Amniotic stem cell (primary cell): ENCODE results near the gene ACTA2.

Source experiments
- DNase-seq: peaks from one replicate; lab custom pipeline; 2025; lab: John Stamatoyannopoulos, UW

The ACTA2 gene

DNA sequence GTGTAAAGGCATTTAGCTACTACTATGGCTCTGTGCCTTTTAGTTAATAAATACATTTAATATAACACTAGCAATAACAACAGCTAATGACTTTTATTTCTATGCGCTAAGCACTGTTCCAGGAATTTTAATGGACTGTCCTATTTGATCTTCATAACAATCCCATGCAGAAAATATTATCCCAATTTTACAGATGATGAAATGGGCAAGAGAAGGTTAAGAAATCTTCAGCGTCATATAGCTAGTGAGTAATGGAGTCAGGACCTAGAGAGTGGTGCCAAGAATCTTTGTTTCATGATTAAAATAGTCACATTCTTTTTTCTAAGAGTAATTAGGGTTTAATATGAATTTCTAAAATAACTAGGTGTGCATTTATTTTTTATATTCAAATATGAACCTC is 32.4 kb downstream of the ACTA2 start:
- DNase-seq = no peak

DNA sequence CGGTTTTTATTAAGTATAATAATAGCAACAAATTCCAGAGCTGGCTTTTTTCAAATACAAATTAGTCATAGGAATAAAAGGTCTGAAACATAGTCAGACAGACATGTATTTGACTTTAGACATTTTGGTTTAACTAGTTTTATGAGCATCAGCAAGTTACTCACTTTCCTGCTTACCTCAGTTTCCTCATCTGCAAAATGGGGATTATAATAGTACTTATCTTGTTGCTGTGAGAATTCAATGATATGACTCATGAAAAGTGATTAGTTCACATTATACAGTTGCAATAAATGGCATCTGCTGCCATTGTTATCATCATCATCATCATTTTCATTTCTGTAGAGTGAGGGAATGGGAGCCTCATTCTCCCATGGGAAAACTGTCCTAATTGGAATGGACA is 33.5 kb downstream of the ACTA2 start:
- DNase-seq = no peak

DNA sequence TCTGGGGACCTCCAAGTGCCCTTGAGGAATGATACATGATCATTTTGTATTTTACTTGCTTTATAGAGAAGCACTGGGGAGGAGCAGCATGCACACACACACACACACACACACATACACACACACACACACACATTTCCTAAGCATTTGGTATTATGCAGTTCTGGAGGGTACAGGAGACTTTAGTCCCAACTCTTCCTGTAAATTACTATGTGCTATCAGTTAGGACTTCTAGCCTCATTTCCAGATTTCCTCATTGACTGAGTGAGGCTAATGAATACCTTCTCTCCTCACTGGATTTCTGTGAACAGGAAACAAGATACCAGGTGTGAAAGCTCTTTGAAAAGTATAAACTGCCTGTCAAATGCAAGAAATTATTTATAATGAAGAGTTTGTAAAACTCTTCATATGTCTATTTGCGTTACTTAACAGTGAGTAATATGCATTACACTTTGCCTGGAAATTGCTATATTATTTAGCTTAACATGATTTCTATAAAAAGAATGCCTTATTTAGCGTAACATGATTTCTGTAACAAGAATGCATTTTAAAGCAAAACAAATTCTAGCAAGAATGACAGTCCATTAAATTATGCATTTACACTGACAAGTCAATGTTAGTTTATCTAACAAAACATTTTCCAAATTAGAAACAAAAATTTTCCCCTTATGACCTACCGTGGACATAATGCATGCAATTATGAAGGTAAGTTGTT is 34.2 kb downstream of the ACTA2 start:
- no peak for DNase-seq

DNA sequence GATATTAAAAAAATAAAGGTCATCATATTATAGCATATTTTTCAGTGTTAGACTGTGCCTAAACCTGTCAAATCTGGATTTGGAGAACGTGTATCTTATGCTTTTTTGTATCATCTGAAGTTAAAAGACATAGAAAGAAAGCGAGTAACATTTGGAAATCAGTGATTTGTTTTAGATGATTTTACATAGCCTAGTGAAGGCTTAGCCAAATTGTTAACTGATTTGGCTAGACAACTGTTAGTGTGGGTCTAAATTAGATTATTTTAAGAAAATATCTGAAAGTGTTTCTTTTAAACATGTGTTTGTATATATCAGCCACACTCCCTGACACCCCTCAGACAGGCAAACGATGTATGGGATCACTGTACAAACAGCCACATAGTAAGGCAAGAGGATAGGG is 35.6 kb downstream of the ACTA2 start:
- DNase-seq = no peak

DNA sequence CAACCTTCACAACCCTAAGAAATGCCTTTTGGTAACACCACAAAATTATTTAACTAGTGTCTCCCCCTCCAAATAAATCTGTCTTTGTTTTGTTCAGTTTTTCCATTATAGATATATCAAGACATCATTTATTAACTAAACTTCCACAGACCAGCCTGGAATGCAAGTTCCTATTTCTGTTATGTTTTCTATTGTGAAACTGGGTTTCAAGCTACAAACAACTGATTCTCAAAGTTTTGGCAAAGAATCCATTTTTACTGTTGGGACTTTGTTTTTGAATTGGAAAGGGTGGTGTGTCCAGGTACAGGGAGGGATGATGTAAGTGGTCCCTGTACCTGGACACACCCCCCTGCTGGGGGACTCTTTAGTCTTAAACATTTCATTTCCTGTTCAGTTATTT is 36.3 kb downstream of the ACTA2 start:
- no peak for DNase-seq

DNA sequence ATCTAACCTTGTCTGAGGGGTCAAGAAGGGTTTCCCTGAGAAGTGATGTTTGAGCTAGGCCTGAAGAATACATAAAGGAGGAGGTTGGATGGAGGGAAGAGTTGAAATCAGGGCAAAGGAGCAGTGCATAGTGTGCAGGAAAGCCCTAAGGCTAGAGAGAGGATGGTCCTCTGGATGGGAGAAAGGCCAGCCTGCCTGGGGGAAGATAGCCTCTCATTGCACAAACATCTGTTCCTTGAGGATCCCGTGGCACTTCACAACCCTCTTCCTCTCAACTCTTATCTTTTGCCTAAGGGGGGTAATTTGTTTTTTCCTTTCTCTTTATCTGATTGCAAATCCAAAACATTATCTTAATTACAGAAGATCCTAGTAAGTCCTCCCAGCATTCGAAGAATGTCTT is 36.8 kb downstream of the ACTA2 start:
- DNase-seq = no peak

DNA sequence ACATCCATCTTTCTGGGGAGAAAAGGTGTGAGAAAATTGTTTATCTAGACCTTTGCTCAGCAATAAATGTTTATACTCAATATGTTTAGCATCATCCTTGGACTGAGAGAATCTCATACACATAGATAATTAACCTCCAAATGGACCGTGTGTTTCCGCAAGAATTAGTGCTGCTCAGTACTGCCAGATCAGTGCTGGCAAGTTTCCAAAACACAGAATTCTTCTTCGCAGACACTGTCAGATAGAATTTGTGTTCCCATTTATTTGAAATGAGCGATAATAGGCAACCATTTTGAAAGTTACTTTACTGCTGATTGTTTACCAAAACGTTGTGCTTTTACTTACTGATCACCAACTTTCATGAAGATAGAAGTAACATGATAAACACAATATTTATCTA is 38.8 kb downstream of the ACTA2 start:
- DNase-seq = no peak

DNA sequence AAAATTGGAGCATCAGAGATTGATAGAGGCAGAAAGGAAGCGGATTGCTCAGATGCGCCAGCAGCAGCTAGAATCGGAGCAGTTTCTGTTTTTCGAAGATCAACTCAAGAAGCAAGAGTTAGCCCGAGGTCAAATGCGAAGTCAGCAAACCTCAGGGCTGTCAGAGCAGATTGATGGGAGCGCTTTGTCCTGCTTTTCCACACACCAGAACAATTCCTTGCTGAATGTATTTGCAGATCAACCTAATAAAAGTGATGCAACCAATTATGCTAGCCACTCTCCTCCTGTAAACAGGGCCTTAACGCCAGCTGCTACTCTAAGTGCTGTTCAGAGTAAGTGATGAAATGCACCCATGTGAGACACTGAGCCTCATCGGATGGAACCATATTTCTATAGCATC is 39.4 kb downstream of the ACTA2 start:
- DNase-seq = no peak

DNA sequence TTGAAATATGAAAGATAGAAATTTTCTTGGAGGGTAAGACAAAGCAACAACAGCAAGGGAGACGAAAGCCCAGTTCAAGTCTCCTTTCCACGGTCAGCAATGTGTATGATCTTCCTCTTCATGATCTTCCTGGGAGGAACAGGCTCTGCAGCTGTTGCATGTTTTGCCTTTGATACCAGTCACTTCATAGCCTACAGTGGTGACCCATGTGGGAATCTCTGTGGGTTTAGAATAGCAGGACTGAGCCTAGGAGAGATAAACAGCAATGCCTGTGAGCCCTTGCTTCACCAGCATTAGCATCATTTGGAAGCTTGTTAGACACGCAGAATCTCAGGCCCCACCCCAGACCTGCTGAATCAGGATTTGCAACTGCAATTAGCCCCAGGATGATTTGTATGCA is 40.7 kb downstream of the ACTA2 start:
- no peak for DNase-seq

DNA sequence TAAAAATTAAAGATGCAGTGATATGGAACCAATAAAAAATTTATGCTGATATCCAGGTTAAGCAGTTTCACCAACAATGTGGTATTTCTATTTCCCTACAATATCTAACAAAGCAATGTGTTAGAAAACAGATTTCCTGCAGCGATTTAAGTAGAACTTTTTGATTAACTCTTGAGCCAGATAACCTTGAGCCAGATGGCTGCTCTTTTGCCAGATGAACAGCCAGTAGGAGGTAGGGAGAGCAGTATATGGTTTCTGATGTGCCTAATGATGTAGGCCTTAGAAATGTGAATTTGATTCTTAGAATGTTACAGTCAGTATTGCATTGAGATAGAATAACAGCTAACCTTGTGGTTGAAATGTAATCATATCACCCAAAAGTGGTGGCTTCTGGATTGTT is 41.5 kb downstream of the ACTA2 start:
- no peak for DNase-seq

DNA sequence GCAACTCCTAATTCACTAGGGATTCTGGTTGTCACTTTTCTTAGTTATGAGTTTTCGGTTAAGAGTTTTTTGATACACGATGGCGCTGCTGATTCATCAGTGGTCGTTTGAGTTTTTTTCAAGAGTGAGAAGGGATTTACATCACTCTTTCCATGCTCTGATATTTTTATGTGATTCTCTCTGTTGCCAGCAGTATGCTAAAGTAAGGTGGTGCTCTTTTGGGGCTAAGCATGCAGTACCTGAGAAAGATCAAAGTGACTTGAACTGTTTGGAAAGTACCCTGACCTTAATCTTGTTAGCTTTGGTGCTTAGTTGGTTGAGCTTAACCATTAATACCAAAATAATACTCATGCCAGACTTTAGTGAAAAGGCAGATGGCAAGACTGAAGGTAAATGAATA is 44.4 kb downstream of the ACTA2 start:
- no peak for DNase-seq

DNA sequence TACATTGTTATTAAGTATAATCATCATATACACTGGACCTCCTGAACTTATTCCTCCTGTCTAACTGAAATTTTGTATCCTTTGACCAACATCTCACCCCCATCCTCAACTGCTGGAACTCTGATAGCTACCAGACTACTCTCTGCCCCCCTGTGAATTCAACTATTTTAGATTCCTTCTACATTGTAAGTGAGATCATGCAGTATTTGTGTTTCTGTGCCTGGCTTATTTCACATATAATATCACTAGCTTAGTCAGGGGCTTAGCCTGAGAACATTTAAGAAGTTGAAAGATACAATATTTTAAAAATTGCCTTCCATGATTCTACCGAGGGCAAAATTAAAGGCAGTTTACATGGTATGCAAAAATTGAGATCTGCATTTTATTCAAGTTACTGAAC is 45.7 kb downstream of the ACTA2 start:
- DNase-seq = no peak

DNA sequence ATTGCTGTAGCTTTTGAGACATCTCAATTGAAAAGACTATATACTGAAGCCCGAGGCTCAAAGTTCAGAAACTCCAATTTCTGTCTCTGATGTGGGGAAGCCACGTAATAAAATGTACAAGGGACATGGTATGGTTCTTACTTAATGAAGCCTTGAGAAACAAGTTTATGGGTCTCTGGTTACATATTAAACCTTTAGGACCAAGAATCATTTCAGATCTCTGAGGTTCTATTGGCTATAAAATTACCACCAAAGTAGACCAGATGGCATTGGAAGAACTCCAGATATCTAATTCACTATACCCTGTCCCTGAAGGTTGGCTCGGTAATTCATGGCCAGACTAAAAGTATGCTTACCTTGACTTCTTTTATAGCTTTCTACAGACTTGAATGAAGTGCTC is 48.9 kb downstream of the ACTA2 start:
- DNase-seq = no peak

DNA sequence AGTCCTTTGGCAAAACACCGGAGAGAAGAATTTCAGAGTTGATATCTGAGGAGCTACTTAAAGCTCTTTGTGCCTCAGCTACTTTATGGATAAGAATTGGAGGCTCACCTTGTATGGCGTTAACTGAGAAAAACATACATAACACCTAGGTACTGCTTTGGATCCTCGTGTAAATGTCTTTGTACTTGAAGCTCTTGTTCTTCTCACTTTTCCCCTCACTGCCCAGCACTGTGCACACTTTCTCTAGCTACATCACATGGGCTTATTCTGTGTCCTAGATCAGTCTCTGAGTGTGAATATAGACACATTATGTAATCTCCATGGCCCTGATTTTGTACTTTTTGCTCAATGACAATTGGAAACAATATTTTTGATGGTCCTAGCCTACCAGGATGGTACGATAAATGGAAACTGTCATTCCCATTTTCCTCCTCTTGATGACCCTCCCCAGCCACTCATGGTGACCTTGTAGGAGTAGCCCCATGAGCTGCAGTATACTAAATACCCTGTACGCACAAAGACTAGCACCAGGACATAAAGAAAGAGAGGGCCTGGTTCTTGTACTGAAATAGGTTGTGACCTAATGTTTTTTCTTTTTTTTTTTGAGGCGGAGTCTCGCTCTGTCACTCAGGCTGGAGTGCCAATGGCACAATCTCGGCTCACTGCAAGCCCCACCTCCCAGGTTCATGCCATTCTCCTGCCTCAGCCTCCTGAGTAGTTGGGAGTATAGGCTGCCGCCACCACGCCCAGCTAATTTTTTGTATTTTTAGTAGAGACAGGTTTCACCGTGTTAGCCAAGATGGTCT is 50.4 kb downstream of the ACTA2 start:
- DNase-seq = no peak

DNA sequence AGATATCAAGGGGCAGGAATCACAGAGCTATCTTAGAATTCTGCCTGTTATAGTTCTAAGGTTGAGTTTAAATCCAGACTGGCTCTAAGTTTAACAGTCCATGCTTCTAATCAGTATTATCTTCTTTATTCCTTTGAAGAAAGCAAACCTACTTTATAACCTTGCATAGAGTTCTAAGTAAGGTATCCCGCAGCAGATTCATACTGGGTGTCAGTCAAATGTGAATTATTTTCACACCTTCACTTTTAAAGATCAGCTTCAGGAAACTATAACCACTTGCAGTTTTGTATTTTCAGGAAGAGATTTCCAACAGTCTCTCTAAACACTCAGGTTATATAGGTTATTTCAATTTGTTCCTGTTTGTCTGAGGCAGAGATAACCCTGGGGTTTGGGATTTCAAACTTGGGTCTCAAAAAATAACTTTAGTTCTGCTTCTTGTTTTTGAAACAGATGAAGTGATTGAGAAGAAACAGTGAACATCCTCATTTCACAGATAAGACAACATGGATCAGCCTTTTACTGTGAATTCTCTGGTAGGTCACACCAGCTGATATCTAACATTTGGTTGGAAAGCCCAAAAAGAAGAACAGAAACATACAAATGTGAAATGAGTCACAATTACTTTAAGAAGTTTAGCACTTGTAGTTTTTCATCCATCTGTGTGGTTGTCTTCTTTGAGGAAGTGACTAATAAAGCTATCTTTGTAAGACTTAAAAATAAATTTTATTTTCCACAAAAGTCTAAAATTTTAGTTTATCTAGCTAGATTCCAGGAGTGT is 51.2 kb downstream of the ACTA2 start:
- DNase-seq = no peak

DNA sequence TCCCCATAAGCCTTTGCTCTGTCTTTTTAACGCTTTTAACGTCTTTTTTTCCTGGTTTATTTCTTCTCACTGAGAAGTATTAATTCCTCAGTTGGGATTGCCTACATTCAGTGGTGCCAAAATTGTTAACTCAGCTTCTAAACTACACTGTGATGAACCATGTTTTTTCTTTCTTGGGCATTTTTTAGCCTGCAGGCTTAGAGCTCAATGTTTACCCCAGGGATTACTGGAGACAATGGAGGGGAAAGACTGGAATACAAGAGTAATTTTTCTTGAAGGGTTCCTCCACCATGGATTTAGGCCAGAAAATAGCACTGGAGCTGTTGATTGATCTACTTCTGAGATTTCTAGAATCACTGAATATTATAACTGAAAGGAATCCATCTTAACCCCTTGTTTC is 52.7 kb downstream of the ACTA2 start:
- no peak for DNase-seq

DNA sequence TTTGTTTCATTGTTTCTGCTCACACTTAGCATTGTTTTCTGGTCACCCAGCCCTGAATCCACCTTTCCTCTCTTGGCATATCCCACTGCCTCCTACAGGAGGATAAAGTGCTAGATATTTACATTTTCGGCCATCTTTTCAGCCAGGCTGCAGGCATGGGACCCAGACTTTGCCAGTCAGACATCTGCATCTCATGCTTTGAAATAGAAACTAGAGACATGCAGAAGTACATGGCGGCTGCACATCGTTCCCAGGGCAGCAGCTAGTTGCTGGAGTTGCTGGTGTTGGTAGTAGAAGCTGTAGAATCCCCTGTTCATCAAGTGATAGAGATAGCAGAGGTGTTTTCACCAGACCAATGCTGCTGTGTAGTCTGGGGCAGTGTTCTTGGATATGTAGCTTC is 53.8 kb downstream of the ACTA2 start:
- DNase-seq = no peak

DNA sequence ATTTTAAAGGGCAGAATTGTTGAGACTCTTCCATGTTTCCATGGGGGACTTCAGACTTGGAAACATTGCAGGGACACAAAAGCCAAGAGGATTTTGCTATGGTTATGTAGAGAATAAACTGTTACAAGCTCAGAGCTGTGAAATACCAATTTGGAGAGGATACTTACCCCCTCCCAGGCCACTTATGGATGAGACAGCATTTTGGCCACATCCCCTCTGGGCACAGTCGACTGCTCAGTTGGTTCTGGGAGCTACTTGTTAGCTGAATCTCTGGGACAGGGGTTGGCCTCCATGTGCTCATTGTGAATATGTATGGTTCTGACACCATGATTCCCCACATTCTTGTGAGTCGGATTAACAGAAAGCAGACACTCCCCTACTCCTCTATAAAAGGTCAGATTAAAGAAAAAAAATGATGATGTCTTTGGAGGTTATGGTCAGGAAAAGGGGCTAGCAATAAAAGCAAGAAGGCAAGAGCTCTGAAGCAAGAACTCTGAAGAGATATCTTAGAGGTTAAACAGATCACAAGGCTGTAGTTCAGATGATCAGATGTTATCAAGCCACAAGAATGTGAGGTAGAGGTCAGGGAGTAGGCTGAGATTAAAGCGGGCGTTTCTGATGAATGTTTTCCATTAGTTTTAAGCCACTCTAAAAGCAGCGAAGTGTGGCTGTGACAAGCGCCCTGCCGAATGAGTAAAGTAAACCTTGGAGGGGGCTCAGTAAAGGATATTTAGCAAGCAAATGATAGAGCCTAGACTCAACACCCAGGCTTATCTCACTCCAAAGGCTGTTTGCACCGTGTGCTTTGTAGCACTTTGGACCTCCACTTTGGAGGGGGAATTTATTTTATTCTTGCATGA is 55.3 kb downstream of the ACTA2 start:
- no peak for DNase-seq

DNA sequence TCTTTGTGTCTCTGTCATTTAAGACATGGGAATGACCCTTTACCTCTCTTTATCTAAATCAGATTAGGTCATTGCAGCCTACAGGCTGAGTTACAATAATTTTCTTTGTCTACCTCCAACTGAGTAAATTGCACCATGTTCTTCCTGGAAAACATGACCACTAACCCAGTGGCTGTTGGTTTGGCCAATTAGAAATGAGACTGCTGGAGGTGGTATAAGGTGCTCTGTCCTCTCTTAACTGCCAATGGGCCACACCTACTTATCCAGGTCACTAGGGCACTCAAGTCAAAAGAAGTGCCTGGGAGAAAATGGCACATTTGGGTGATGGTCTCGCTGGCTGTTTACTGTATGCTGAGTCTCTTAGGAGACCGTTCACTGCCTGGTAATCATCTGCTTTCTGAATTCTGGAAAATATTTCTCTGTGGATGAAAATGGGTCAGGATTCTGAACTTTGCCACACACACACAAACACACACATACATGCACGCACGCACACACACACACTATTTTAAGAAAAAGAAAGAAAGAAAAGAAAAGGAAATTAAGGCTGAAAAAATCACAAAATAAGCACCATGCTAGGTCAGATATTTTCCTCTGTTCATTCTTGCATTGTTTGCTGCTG is 56.1 kb downstream of the ACTA2 start:
- no peak for DNase-seq

DNA sequence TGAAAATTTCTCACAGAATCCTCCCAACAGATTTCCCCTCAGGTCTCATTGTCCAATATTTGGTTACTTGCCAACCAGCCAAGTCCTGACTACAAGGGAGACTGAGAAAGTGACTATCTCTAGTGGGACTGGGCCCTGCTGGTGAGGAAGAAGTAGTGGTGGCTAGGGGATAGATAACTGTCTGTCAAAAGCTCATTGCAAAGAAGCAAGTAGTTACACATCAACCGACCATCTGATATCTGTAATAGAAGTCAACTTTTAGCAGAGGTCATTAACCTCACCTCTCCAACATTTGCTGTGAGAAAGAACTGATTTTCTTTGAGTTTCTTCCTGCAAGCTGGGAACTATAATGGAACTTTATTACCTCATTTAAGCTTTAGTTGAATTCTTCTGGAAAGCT is 57.3 kb downstream of the ACTA2 start:
- DNase-seq = no peak

DNA sequence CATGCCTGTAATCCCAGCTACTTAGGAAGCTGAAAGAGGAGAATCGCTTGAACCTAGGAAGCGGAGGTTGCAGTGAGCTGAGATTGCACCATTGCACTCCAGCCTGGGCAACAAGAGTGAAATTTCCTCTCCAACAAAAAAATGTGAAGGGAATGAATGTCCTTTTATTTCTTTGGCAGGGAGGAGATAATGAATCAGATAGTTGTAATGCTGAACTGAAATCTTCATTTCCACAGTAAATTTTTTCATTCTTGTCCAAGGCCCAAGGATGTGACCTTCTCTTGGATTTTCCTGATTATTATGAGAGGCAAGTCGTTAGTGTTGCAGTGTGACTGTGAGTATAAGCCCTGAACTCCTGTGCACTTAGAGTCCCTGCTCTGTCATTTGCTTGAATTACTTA is 59.0 kb downstream of the ACTA2 start:
- DNase-seq = no peak
